HG03196 (cell line): ENCODE data around the gene RAP1GDS1.
"Not testable (repeated sequence)": the region's sequence is repeated elsewhere in the genome, so short reads cannot be mapped to it uniquely, and the experiment has no call there.

ENCODE experiments used
- ATAC-seq: cut with Tn5 transposase; IDR thresholded peaks from one replicate; pipeline ENCODE4 v1.9.1; 2021; ENCODE audit not compliant: unreplicated experiment

RAP1GDS1 gene

DNA sequence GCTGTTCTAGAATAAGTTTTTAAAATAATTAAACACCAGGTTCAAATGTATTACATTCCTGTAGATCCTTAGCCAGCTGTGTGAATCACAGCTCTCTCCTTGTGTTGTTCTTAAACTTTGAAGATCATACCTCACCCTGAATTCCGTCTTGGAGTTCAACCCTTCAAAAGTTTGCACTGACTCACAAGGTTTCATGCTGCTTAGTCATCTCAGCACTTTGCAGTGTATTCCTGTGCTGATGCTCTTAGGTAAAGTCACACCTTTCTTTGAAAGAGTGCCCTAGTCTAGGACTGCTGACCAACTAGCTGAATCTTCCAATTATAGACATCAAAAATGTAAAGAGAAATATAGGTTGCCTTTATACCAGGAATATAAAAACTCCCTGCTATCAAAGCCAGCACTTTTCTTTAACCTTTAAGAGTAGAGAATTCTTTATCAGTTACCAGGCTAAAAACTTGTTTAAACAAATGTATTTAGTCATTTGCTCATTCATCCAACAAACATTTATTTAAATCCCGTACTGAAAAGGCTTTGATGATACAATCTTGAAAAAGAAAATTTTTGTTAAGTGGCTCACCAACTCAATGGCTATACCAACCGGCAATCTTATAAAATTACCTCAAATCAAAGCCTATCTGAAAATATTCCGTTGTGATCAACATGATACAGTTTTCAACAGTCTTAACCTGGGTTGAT is 169.7 kb downstream of the RAP1GDS1 start:
- ATAC-seq = no peak

DNA sequence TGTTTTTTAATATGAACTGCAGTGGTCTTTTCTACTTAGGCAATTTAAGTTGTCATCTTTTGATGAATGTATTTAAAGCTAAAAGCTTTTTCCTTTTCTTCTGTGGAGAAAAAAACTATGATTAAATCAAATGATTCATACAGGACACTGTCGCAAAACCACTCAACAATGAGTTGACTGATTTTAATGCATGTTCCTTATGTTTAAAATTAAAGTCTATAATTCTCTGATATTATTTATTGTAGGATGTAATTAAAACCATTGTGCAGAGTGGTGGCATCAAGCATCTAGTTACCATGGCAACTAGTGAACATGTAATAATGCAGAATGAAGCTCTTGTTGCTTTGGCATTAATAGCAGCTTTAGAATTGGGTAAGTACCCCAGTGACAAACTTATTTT is 172.5 kb downstream of the RAP1GDS1 start:
- ATAC-seq = no peak

DNA sequence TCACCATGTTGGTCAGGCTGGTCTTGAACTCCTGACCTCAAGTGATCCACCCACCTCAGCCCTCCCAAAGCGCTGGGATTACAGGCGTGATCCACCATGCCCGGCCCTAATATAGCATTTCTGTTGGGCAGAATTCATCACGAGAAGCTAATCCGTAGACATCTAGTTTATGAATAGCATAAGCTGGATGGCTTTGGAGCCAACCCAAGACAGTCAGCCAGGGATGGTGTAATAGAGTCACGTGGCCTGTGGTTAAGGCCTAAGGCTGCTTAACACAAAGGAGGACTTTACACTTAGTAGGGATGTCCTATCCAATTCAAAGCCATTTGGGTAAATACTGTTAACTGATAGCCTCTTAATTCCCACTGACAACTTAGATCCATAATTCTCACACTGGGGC is 173.6 kb downstream of the RAP1GDS1 start:
- no peak for ATAC-seq

DNA sequence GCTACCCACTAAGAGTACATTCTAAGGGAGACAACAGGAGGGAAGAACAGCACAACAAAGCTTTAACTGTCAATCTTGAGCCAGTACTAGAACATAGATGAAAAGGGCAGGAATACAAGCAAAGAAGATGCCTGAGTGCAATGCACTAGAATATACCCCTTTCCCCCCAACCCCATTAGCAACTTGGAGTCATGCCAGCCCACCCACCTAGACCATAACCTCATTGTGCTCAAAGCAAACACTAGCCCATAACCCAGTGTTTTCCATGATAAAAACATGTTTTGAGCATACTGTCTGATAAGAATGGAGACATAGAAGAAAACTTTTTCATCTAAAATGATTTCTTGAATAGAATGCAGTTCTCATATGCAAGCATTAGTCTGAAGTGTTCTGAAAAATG is 183.2 kb downstream of the RAP1GDS1 start:
- ATAC-seq = no peak

- peak; percentile 72 for ATAC-seq
Measured at GRCh38 chr4:98446499-98447375, 185.6 kb downstream of the RAP1GDS1 start.

- ATAC-seq = no peak
Measured at GRCh38 chr4:98447648-98448047, 186.5 kb downstream of the RAP1GDS1 start.

GRCh38 chr4:98448908-98449307 is 187.7 kb downstream of the RAP1GDS1 start:
- ATAC-seq = peak; percentile 42

GRCh38 chr4:98452091-98452490 is 190.9 kb downstream of the RAP1GDS1 start:
- no peak for ATAC-seq

GRCh38 chr4:98457422-98457821 is 196.2 kb downstream of the RAP1GDS1 start:
- ATAC-seq = not testable (repeated sequence)

DNA sequence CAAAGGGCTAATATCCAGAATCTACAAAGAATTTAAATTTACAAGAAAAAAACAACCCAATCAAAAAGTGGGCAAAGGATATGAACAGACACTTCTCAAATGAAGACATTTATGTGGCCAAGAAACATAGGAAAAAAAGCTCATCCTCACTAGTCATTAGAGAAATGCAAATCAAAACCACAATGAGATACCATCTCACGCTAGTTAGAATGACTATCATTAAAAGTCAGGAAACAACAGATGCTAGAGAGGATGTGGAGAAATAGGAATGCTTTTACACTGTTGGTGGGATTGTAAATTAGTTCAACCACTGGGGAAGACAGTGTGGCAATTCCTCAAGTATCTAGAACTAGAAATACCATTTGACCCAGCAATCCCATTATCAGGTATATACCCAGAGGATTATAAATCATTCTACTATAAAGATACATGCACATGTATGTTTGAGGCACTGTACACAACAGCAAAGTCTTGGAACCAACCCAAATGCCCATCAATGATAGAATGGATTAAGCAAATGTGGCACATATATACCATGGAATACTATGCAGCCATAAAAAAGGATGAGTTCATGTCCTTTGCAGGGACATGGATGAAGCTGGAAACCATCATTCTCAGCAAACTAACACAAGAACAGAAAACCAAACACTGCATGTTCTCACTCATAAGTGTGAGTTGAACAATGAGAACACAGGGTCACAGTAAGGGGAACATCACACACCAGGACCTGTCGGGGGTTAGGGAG is 200.1 kb downstream of the RAP1GDS1 start:
- not testable (repeated sequence) for ATAC-seq

GRCh38 chr4:98462487-98462886 is 201.3 kb downstream of the RAP1GDS1 start:
- no peak for ATAC-seq

DNA sequence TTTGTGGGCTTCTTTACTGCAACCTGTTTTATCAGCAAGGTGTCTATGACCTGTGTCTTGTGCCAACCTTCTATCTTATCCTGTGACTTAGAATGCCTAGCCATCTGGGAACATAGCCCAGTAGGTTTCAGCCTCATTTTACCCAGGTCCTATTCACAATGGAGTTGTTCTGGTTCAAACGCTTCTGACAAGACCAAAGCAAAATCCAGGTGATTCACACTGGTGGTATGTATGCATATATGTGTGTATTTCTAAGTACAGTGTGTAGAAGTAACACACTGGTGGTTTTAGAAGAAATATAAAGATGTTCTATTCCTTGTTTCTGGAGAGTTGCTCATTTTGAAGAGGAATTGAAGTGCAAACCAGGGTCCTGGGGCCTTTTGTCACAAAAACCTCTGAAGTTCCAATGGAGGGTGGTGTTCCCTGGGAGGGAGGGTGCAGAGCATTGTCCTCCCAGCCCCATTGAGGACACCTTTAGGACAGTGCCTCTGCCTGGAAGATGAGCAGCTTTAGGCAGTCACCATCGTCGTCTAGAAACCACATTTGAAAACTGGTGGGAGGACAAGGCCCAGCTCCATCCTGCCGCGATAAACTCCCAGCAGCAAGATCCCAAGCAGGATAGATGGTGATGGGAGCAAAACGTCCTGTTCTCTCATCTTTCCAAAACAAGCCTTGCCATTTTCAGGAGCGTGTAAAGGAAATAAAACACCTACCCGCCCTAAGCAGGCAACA is 205.8 kb downstream of the RAP1GDS1 start:
- ATAC-seq = no peak

DNA sequence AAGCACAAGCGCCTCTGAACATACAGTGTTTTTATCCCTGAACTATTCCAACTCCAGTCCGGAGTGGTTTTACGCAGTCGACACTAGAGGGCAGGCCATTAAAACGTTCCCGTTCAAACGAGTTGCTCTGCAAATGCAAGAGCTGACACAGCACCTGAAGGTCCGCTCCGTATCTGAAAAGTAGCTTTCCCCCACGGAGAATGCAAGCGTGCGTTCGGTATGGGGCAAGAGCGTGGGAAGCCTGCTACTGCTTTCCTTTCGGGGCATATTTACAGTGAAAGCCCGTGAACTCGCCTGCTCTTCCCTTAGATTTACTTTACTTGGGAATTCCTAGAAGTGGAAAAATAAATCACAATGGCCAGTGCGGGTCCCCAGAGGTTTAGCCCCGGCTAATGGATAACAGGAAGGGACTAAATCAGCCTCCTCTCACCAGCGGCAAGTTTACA is 206.5 kb downstream of the RAP1GDS1 start:
- ATAC-seq = peak; percentile 93

DNA sequence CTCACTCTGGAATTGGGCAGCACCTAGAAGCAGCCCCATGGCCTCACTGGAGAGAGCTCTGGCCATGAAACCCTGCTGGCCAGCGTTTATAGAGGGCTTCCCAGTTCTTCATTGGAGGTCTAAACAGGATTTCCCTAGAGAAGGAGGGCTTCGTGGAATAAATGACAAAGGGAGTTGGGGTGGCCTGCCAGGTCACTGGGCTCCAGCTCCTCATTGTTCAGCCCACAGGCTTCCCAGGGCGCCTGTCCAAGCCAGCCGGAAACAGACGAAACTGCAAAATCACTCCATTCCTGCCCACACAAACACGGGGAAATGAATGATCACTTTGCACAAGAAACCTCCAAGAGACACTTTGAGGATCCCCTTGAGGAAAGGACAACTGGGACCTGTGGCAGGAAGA is 207.5 kb downstream of the RAP1GDS1 start:
- ATAC-seq = no peak

DNA sequence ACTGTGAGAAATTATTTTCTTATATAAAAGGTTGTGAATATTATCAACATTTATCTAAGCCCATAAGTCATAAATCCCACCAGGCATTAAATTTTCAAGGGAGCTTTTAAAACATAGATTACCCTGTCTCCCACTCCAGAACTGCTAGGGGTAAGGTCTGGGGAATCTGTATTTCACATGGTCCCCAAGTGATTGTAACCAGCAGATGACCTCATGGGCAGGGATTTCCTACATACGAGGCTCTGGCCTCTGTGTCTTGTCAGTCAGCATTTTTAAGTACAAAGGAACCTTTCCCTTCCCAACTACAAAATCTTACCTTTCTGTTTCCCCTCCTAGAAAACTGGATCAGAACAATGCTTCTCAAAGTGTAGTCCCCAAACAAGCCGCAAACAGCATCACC is 208.6 kb downstream of the RAP1GDS1 start:
- no peak for ATAC-seq

DNA sequence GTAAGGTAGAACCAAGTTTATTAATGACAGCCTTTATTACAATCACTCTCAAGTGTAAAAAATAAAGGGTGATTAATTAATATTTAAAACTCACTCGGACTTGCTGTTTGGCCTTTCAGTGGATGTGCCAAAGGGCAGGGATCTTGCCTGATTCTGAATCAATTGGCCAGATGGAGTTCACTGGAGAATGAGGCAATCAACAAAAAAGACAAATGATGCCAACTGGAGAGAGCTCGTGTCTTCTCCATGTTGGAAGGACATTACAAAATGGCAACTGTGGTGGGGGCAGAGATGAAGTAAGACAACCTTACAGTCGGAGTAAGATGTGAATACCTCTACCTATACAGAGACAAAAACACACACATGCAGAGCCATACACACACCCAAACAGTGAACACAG is 209.2 kb downstream of the RAP1GDS1 start:
- ATAC-seq = no peak

DNA sequence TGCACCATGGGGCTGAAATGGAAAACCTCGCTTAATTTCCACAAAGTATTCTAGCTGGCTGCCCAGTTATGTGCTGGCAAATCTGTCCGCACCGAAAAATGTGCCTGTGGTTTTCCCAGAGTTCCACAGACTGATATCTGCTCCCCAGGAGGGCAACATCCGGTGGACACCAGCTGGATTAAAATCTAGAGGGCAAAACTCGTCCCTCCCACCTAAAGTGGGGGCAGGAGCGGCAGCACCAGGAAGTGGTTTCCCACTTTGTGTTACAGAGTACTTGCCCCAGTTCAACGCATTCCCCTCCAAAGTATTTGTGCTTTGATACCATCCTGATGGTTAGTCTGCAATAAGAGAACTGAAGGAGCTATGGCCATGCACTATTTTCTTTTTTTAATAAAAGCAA is 209.6 kb downstream of the RAP1GDS1 start:
- ATAC-seq = no peak

GRCh38 chr4:98473046-98473445 is 211.9 kb downstream of the RAP1GDS1 start:
- ATAC-seq = no peak

GRCh38 chr4:98474408-98474844 is 213.2 kb downstream of the RAP1GDS1 start:
- ATAC-seq = no peak

- no peak for ATAC-seq
Measured at GRCh38 chr4:98476891-98477290, 215.7 kb downstream of the RAP1GDS1 start.

DNA sequence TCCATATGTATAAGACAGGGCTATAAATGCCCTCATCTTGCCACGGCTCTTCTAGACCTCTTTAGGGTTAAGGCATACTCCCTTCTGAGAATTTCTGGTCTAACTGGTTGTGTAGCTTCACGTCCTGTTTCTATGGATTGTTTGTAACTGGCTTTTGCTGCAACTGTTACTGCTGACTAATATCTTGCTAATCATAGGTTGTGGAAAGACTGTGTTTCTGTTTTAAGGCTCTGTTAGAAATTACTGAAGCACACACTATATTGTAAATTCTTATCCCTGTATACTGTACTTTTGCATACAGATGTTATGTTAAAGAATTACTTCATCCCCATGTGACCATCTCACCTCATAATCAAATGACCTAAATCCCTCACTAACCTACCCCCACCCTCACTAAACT is 218.4 kb downstream of the RAP1GDS1 start:
- not testable (repeated sequence) for ATAC-seq
